Naive thymus-derived CD4-positive, alpha-beta T cell (primary cell): ENCODE results near the gene NACC2. TPM values are rescaled to one million over a fixed set of nuclear protein-coding genes. Genes with fewer than 3 reads are reported as not detected.

Source experiments
- ATAC-seq: fragments of 150-1000 bp; cut with Tn5 transposase; 2 replicates; pipeline ENCODE4 v1.10.0; 2021; ENCODE audit warnings: mild to moderate bottlenecking, moderate library complexity
- CTCF ChIA-PET: fragments of 350-600 bp; sonication (Branson Sonifier 250); formaldehyde crosslinking; loops from one replicate; lab custom pipeline; 2021; ENCODE audit warnings: antibody characterized with exemption; lab: Charles Lee
- POLR2A ChIA-PET: fragments of 350-600 bp; sonication (Branson Sonifier 250); formaldehyde crosslinking; loops from one replicate; lab custom pipeline; 2021; ENCODE audit warnings: antibody characterized with exemption, inconsistent platforms; lab: Charles Lee
- DNase-seq, 9 donors: peaks; one replicate each; pipeline versions ENCODE4 v3.0.0 to v3.0.0-alpha.2; 2020 to 2022; ENCODE audit warnings: mixed read lengths in 1 of 9
- H3K27ac ChIP-seq: one replicate; pipeline ENCODE4 v1.7.0; 2013; ENCODE audit warnings: mild to moderate bottlenecking, low read depth, low read length, moderate library complexity
- H3K27me3 ChIP-seq, 2 donors: one replicate each; pipeline ENCODE4 v1.7.0; 2013; ENCODE audit warnings: low read length in 2 of 2, mild to moderate bottlenecking in 2 of 2, moderate library complexity in 2 of 2; ENCODE audit not compliant: control insufficient read depth in 2 of 2, insufficient read depth in 2 of 2
- H3K36me3 ChIP-seq, 3 experiments: 1 replicate in 2 of 3; 2 replicates in 1 of 3; pipeline ENCODE4 v1.7.0; 2013; ENCODE audit warnings: low read length in 3 of 3, mild to moderate bottlenecking in 3 of 3, moderate library complexity in 1 of 3; ENCODE audit not compliant: insufficient read depth in 3 of 3, control insufficient read depth in 2 of 3
- H3K4me1 ChIP-seq, 2 donors: one replicate each; pipeline ENCODE4 v1.7.0; 2013; ENCODE audit warnings: low read length in 2 of 2, mild to moderate bottlenecking in 2 of 2, moderate library complexity in 1 of 2; ENCODE audit not compliant: control insufficient read depth in 2 of 2, insufficient read depth in 2 of 2
- H3K4me3 ChIP-seq: 2 replicates; pipeline ENCODE4 v1.7.0; 2013; ENCODE audit warnings: mild to moderate bottlenecking, low read length
- H3K9me3 ChIP-seq, 3 experiments: 1 replicate in 2 of 3; 2 replicates in 1 of 3; pipeline ENCODE4 v1.7.0; 2013; ENCODE audit warnings: low read length in 3 of 3; ENCODE audit not compliant: control insufficient read depth in 2 of 3
- H3K27ac Mint-ChIP-seq, 9 donors: one replicate each; pipeline ENCODE4 v1.8.0; 2020 to 2022; ENCODE audit warnings: mixed read lengths in 9 of 9, mild to moderate bottlenecking in 8 of 9, moderate library complexity in 5 of 9, inconsistent platforms in 2 of 9
- H3K27me3 Mint-ChIP-seq, 5 donors: one replicate each; pipeline ENCODE4 v1.8.0; 2021 to 2022; ENCODE audit warnings: mixed read lengths in 5 of 5, mild to moderate bottlenecking in 1 of 5
- H3K36me3 Mint-ChIP-seq, 5 donors: one replicate each; pipeline ENCODE4 v1.8.0; 2020 to 2022; ENCODE audit warnings: mixed read lengths in 5 of 5, mild to moderate bottlenecking in 3 of 5, inconsistent platforms in 1 of 5
- H3K4me1 Mint-ChIP-seq, 7 donors: one replicate each; pipeline ENCODE4 v1.8.0; 2020 to 2022; ENCODE audit warnings: mixed read lengths in 7 of 7, mild to moderate bottlenecking in 3 of 7, inconsistent platforms in 1 of 7
- H3K4me3 Mint-ChIP-seq, 10 donors: one replicate each; pipeline ENCODE4 v1.8.0; 2020 to 2022; ENCODE audit warnings: mild to moderate bottlenecking in 10 of 10, mixed read lengths in 10 of 10, moderate library complexity in 6 of 10, inconsistent platforms in 2 of 10
- H3K9me3 Mint-ChIP-seq, 11 donors: one replicate each; pipeline ENCODE4 v1.8.0; 2020 to 2022; ENCODE audit warnings: mixed read lengths in 11 of 11, mild to moderate bottlenecking in 4 of 11, inconsistent platforms in 1 of 11, moderate library complexity in 1 of 11
- intact Hi-C, 2 donors: fragments of 100-400 bp; cut with micrococcal nuclease; formaldehyde crosslinking; loops; one replicate each; pipeline ENCODE4 v1.15.1; 2023
- polyA plus RNA-seq, 2 donors: library from polyadenylated mRNA; unstranded; fragments of 300-500 nt; fragmentation: Illumina TruSeq; gene quantifications; one replicate each; pipeline ENCODE4 v1.2.3, GENCODE V29; 2021
- total RNA-seq, 6 experiments: library from RNA in 5 of 6; stranded (reverse) in 5 of 6; gene quantifications; 1 replicate in 5 of 6; 2 replicates in 1 of 6; pipeline ENCODE4 v1.2.3 and lab custom pipeline; 2021 to 2026

The NACC2 gene
- total and polyA plus RNA-seq, 7 experiments from 2014 or later: 0.92 to 17.7 (median 7.5) TPM

DNA sequence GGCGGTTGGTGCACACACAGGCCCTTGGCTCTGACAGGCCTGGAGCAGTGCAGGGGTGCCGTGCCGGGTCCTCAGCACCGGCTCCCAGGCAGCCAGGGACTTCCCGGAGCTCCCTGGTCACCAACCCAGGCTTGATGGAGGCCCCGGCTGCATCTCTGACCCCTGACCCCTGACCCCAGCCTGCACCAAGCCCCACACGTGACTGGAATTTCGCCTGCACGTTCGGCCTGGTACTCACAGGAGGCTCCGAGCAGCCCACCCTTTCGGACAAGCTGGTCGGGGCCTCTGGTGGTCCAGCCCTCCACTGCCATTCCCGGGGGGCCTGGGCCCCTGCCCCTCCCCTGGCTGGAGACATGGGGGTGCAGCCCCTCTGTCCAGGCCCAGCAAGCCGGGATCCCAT lies 108.5 kb downstream of the NACC2 start:
- Histone ChIP-seq H3K36me3 (no peaks in the 10 kb centered on the region), H3K9me3 (no peaks in the 10 kb centered on the region), H3K27me3 (no peaks in the 10 kb centered on the region), H3K4me1 (peaks cover 7 to 10% of the 10 kb centered on the region in 2 donors), H3K4me3 (no peak overlapping the region), H3K27ac (no peak overlapping the region)
- H3K4me3 Mint-ChIP-seq: no peak overlapping the region
- no peak overlapping the region for H3K27ac Mint-ChIP-seq
- no peaks in the 10 kb centered on the region for H3K27me3 Mint-ChIP-seq
- no peaks in the 10 kb centered on the region for H3K36me3 Mint-ChIP-seq
- DNase-seq (no peak), ATAC-seq (no peak)
- CTCF ChIA-PET: interaction anchor here (0.6 kb wide), 1 partner anchor 504 kb away, joined by 3 read pairs; no protein-coding TSS in a partner anchor
- H3K4me1 Mint-ChIP-seq: peaks cover 0 to 17% (median 6%) of the 10 kb centered on the region in 7 donors
- POLR2A ChIA-PET: interaction anchor here (0.5 to 1.2 kb wide), 2 partner anchors 10 to 20 kb away, joined by 3 read pairs; no protein-coding TSS in a partner anchor
- H3K9me3 Mint-ChIP-seq: no peaks in the 10 kb centered on the region
- intact Hi-C loops: no loop called here

DNA sequence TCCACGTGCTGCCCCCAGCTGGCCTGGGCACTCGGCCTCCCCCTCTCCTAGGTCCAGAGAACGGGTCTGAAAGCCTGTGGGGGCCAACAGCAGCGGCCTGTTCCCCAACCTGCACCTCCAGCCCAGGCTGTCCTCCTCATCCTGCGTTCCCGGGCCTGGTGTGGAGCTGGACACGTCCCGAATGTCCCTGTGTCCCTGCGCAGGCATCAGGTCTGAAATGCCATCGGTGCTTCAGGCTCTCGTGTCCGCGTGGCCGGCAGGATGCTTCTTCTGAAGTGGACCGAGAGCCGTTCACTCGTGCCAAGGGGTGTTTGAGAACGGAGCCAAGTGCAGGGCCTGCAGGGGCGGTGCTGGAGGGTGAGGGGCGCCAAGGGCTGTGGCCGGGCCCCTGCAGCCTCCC lies 109.2 kb downstream of the NACC2 start:
- DNase-seq (no peak), ATAC-seq (no peak)
- Mint-ChIP-seq H3K4me3 (peak overlapping the region in 1 of 10 donors; percentile 29), H3K4me1 (peaks cover 0 to 11% (median 5%) of the 10 kb centered on the region in 7 donors), H3K27me3 (no peaks in the 10 kb centered on the region), H3K9me3 (no peaks in the 10 kb centered on the region), H3K36me3 (no peaks in the 10 kb centered on the region), H3K27ac (no peak overlapping the region)
- H3K27me3 ChIP-seq: no peaks in the 10 kb centered on the region
- ChIA-PET POLR2A (interaction anchor here (1.2 kb wide), 1 partner anchor 9 kb away, joined by 3 read pairs; no protein-coding TSS in a partner anchor), CTCF (no interaction called here)
- H3K36me3 ChIP-seq: no peaks in the 10 kb centered on the region
- peaks cover 7 to 10% of the 10 kb centered on the region in 2 donors for H3K4me1 ChIP-seq
- H3K27ac ChIP-seq: no peak overlapping the region
- intact Hi-C loops: no loop called here
- H3K9me3 ChIP-seq: no peaks in the 10 kb centered on the region
- no peak overlapping the region for H3K4me3 ChIP-seq

DNA sequence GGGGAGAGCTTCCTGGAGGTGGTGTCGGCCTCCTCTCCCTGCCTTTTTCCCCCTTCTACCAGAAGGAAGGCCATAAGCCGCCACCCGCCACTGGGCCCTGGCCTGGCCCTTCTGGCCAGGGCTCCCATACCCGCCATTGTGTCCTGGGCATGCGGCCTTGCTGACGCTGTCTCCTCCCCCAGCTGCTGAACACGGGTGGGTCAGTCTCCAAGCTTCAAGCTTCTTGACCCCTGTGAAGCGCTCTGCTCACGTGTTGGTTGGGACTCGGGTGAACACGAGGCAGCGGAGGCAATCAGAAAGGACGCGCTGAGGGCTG lies 109.7 kb downstream of the NACC2 start:
- CTCF ChIA-PET: no interaction called here
- no peaks in the 10 kb centered on the region for H3K27me3 ChIP-seq
- H3K4me3 ChIP-seq: no peak overlapping the region
- Mint-ChIP-seq H3K4me3 (no peak overlapping the region), H3K27me3 (no peaks in the 10 kb centered on the region), H3K4me1 (peaks cover 0 to 12% (median 5%) of the 10 kb centered on the region in 7 donors), H3K9me3 (no peaks in the 10 kb centered on the region), H3K36me3 (no peaks in the 10 kb centered on the region), H3K27ac (no peak overlapping the region)
- intact Hi-C loops: no loop called here
- no peaks in the 10 kb centered on the region for H3K9me3 ChIP-seq
- DNase-seq: no peak
- no peaks in the 10 kb centered on the region for H3K36me3 ChIP-seq
- no peak overlapping the region for H3K27ac ChIP-seq
- H3K4me1 ChIP-seq: peaks cover 7 to 10% of the 10 kb centered on the region in 2 donors
- POLR2A ChIA-PET: interaction anchor here (1.2 kb wide), 1 partner anchor 9 kb away, joined by 3 read pairs; no protein-coding TSS in a partner anchor
- ATAC-seq: no peak

DNA sequence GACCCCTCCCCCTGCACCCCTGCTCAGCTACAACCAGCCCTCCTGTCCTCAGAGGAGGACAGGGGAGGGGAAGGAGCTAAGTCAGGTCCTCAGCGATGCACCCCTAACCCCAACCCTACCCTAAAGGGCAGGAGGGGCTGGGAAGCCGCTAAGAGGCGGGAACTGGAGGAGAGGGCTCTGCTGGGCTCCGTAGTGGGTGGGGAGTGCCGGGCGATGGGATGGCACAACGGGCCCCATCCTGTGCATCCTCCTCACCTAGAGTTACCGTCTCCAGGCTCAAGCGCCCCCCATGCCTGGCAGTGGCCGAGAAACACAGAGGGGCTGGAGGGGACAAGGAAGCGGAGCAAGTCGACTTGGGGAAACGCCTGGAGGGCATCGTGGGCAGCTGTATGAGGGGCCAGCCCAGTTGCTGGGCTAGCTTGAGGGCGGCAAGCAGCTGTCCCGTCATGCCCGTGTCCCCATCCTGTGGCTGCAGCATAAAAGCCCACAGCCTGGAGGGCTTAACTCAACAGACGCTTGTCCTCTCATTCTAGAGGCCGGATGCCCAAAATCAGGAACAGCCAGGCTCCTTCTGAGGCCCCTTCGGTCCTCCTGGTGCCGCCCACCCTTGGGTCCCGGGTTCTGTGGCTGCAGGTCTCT lies 110.9 kb downstream of the NACC2 start:
- CTCF ChIA-PET: no interaction called here

DNA sequence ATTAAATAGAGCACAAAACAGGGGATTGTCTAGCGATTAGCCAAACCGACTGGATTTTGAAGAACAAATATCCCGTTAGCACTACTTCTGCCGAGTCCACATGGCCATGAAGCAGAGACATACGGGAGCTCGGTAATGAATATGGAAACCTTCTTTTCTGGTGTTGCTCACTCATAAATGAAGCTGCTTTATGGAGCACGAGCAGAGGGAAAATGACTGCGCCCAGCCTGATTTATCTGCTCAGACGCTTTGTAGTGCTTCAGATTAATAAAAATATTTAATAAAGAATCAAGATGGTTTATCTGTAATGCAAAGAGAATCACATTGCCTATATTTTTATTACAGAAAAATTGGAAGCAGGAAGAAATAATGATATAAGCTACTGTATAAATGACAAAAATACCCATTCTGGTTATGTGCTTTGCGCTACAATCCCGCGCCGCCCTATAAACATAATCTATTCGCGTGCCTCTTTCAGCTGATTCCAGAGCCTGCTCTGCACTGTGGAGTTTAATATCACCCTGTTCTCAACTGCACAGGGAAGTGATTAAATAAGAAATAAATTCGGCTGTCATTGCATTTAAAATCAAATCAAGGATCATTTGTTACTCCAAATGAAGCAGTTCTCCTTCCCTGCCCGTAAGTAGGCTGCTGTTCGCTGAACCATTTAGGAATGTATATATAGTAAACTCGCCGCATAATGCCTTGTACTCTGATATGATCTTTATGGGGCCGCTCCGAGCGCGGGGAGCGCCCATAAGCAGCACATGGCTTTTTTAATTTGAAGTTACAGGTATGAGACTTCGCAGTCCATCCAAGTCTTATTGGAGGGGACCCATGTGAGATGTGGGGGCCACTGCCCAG lies 111.6 kb downstream of the NACC2 start:
- POLR2A ChIA-PET: interaction anchor here (0.6 to 0.8 kb wide), 2 partner anchors 16 to 128 kb away, joined by 3 read pairs; no protein-coding TSS in a partner anchor

More for the DNA sequence above, 110.9 kb downstream of the NACC2 start:
- POLR2A ChIA-PET: interaction anchor here (0.8 kb wide), 1 partner anchor 17 kb away, joined by 3 read pairs; no protein-coding TSS in a partner anchor
- no peaks in the 10 kb centered on the region for H3K9me3 Mint-ChIP-seq
- no peak overlapping the region for H3K27ac Mint-ChIP-seq
- ATAC-seq (no peak), DNase-seq (no peak)
- Histone ChIP-seq H3K4me3 (no peak overlapping the region), H3K36me3 (no peaks in the 10 kb centered on the region), H3K27ac (no peak overlapping the region), H3K9me3 (no peaks in the 10 kb centered on the region), H3K27me3 (no peaks in the 10 kb centered on the region), H3K4me1 (peaks cover 6 to 13% of the 10 kb centered on the region in 2 donors)
- intact Hi-C loops: no loop called here
- peaks cover 0 to 13% (median under 1%) of the 10 kb centered on the region in 7 donors for H3K4me1 Mint-ChIP-seq
- H3K4me3 Mint-ChIP-seq: no peak overlapping the region
- no peaks in the 10 kb centered on the region for H3K36me3 Mint-ChIP-seq
- H3K27me3 Mint-ChIP-seq: no peaks in the 10 kb centered on the region

DNA sequence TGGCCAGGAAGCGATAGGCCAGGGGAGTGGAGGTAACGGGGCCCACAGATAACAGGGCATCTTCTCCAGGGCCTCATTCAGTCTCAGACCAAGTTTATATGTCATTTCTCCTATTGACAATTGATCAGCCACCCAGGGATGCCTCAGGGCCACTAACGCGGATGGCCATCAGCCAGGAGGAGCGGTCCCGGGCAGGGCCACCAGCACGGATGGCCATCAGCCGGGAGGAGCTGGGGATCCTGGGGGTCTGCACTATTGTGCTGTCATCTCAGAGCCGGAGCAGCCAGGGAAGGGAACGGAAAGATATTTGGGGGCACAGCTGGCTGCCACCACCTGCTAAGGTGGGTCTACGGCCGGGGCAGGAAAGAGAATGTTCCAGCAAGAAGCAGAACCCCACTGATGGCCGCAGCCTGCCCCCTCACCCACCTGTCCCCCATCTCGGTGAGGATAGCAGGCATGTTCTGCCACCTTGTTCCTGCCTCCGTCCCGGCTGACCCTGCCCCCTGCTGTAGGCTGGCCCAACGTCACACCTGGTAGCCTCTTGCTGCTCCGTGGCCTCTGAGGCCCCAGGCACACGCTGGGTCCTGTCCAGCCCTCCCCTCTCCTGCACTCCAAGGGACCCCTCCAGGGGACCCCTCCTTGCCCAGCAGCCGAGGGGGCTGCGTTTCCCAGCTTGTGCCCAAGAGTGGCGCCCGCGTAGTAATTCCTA lies 112.4 kb downstream of the NACC2 start:
- Mint-ChIP-seq H3K4me3 (no peak overlapping the region), H3K27ac (no peak overlapping the region), H3K4me1 (peaks cover 4 to 20% (median 6%) of the 10 kb centered on the region in 7 donors), H3K27me3 (no peaks in the 10 kb centered on the region), H3K36me3 (no peaks in the 10 kb centered on the region), H3K9me3 (no peaks in the 10 kb centered on the region)
- Histone ChIP-seq H3K4me3 (no peak overlapping the region), H3K4me1 (peaks cover 11 to 21% of the 10 kb centered on the region in 2 donors), H3K36me3 (no peaks in the 10 kb centered on the region), H3K27ac (no peak overlapping the region), H3K27me3 (no peaks in the 10 kb centered on the region), H3K9me3 (no peaks in the 10 kb centered on the region)
- no peak for DNase-seq
- intact Hi-C loops: no loop called here
- POLR2A ChIA-PET: interaction anchor here (0.6 kb wide), 1 partner anchor 129 kb away, joined by 3 read pairs; no protein-coding TSS in a partner anchor
- CTCF ChIA-PET: interaction anchor here (0.7 kb wide), 1 partner anchor 10 kb away, joined by 3 read pairs; no protein-coding TSS in a partner anchor
- ATAC-seq: no peak

More for the DNA sequence above, 111.6 kb downstream of the NACC2 start:
- H3K9me3 Mint-ChIP-seq: no peaks in the 10 kb centered on the region
- Histone ChIP-seq H3K9me3 (no peaks in the 10 kb centered on the region), H3K27ac (no peak overlapping the region), H3K36me3 (no peaks in the 10 kb centered on the region), H3K27me3 (no peaks in the 10 kb centered on the region), H3K4me3 (no peak overlapping the region), H3K4me1 (peaks cover 11 to 21% of the 10 kb centered on the region in 2 donors)
- H3K4me1 Mint-ChIP-seq: peaks cover 4 to 20% (median 6%) of the 10 kb centered on the region in 7 donors
- intact Hi-C loops: no loop called here
- H3K27ac Mint-ChIP-seq: no peak overlapping the region
- H3K36me3 Mint-ChIP-seq: no peaks in the 10 kb centered on the region
- H3K27me3 Mint-ChIP-seq: no peaks in the 10 kb centered on the region
- no peak overlapping the region for H3K4me3 Mint-ChIP-seq
- no peak for DNase-seq
- ATAC-seq: no peak
- CTCF ChIA-PET: interaction anchor here (0.7 kb wide), 1 partner anchor 9 kb away, joined by 3 read pairs; no protein-coding TSS in a partner anchor
